ENCODE data around the gene SRP9.

DNA sequence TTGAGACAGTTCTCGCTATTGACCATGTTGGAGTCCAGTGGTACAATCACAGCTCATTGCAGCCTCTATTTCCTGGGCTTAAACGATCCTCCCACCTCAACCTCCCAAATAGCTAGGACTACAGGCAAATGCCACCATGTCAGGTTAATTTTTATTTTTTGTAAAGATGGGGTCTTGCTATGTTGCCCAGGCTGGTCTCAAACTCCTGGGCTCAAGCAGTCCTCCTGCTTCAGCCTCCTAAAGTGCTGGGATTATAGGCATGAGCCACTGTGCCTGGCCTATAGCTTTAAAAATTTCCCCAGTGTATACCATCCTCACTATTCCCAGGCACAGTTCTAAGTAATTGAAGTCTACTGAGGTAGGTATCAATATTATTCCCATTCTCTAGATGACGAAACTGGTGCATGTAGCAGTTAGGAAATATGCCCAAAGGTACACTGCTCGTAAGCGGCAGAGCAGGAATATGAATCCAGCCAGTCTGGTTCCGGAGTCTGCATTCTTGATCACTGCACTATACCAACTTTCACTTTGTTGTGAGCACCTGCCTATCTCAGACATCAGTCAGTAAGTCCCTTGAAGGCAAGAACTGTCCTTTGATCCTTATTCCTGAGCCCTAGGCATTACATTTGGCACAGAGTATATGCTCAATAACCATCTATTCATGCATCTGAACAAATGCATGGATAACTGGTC, 11.5 kb upstream of the SRP9 start:
- TF ChIP-seq, protein P1, sequence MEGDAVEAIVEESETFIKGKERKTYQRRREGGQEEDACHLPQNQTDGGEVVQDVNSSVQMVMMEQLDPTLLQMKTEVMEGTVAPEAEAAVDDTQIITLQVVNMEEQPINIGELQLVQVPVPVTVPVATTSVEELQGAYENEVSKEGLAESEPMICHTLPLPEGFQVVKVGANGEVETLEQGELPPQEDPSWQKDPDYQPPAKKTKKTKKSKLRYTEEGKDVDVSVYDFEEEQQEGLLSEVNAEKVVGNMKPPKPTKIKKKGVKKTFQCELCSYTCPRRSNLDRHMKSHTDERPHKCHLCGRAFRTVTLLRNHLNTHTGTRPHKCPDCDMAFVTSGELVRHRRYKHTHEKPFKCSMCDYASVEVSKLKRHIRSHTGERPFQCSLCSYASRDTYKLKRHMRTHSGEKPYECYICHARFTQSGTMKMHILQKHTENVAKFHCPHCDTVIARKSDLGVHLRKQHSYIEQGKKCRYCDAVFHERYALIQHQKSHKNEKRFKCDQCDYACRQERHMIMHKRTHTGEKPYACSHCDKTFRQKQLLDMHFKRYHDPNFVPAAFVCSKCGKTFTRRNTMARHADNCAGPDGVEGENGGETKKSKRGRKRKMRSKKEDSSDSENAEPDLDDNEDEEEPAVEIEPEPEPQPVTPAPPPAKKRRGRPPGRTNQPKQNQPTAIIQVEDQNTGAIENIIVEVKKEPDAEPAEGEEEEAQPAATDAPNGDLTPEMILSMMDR (IDR thresholded peaks at IDR 0.05) = no peak
- no peak for TF ChIP-seq ZFX (IDR thresholded peaks at IDR 0.05; ENCODE audit: borderline replicate concordance)
